Nephron (organoid): Measurements from ENCODE around the gene SLBP.

ENCODE experiments used
- H3K27ac Mint-ChIP-seq, 3 experiments: 2 replicates each; pipeline ENCODE4 v1.8.0; 2020; ENCODE audit warnings: mixed read lengths in 3 of 3, mild to moderate bottlenecking in 2 of 3, moderate library complexity in 1 of 3
- H3K27me3 Mint-ChIP-seq: 2 replicates; pipeline ENCODE4 v1.8.0; 2021; ENCODE audit warnings: low read depth, mild to moderate bottlenecking, moderate library complexity, mixed read lengths
- H3K36me3 Mint-ChIP-seq: 2 replicates; pipeline ENCODE4 v1.8.0; 2020; ENCODE audit warnings: low read depth, mixed read lengths
- H3K4me1 Mint-ChIP-seq: 2 replicates; pipeline ENCODE4 v1.8.0; 2020; ENCODE audit warnings: mixed read lengths
- H3K4me3 Mint-ChIP-seq, 3 experiments: 2 replicates each; pipeline ENCODE4 v1.8.0; 2020; ENCODE audit warnings: mild to moderate bottlenecking in 3 of 3, mixed read lengths in 3 of 3, moderate library complexity in 2 of 3
- H3K9me3 Mint-ChIP-seq: 2 replicates; pipeline ENCODE4 v1.8.0; 2020; ENCODE audit warnings: mixed read lengths
- TF ChIP-seq, protein P1 (sequence below), 3 experiments: fragments of 200-600 bp; sonication (generic); IDR thresholded peaks; one replicate each; pipeline ENCODE4 v1.5.0; 2021; ENCODE audit warnings: antibody characterized with exemption in 3 of 3; ENCODE audit not compliant: unreplicated experiment in 3 of 3

SLBP gene

DNA sequence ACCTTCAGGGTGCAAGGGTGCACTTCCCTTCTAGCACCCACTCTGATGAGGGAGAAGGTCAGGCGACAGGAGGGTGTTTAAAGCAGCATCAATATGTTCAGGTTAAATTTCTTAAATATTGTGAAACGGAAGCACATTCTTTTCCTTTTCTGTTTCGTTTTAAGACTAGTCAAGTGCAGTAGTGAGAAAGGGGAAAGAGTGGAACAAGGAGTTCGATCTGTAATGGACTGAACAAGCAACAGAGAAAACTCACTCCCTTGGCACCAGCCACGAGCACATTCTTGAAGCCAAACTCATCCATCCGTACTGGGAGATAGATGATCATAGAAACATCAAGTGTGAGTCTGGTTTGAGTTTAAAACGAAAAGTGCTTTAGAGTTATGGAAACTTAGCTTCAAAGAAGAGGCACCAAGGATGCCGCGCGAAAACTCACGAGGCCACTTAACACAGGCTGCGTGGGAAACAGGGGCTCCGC is 28.8 kb downstream of the SLBP start:
- H3K9me3 Mint-ChIP-seq, result no peaks in the 10 kb centered on the region
- H3K27ac Mint-ChIP-seq, result peak overlapping the region; percentile 81 to 92 (median 90)
- H3K4me3 Mint-ChIP-seq, result peak overlapping the region; percentile 83 to 93 (median 91)
- no peaks in the 10 kb centered on the region for H3K36me3 Mint-ChIP-seq
- TF ChIP-seq, protein P1, sequence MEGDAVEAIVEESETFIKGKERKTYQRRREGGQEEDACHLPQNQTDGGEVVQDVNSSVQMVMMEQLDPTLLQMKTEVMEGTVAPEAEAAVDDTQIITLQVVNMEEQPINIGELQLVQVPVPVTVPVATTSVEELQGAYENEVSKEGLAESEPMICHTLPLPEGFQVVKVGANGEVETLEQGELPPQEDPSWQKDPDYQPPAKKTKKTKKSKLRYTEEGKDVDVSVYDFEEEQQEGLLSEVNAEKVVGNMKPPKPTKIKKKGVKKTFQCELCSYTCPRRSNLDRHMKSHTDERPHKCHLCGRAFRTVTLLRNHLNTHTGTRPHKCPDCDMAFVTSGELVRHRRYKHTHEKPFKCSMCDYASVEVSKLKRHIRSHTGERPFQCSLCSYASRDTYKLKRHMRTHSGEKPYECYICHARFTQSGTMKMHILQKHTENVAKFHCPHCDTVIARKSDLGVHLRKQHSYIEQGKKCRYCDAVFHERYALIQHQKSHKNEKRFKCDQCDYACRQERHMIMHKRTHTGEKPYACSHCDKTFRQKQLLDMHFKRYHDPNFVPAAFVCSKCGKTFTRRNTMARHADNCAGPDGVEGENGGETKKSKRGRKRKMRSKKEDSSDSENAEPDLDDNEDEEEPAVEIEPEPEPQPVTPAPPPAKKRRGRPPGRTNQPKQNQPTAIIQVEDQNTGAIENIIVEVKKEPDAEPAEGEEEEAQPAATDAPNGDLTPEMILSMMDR (IDR thresholded peaks at IDR 0.05; ENCODE audit: unreplicated experiment in 3 of 3), result no peak
- peaks cover 12% of the 10 kb centered on the region for H3K27me3 Mint-ChIP-seq
- peaks cover 11% of the 10 kb centered on the region for H3K4me1 Mint-ChIP-seq

DNA sequence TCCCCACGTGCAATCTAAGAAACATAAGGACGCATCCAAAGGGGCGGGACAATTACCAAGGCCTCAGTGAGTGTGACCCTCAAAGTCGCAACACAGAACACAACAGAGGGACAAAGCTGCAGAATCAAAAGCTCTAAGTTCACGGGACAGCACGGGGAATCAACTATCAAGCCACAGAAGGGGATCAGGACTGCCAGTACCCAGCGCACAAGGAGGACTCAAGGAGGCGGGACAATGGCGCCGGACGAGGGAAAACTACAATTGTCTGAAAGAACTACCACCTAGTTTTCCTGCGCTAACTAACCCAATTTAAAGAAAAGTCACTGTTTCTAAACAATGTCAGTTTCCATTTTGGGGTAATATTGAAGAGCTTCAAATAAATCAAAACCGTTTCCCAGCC is 29.3 kb downstream of the SLBP start:
- Mint-ChIP-seq H3K4me3 (peak overlapping the region; percentile 83 to 93 (median 91)), H3K4me1 (peaks cover 11% of the 10 kb centered on the region), H3K36me3 (no peaks in the 10 kb centered on the region), H3K27ac (peak overlapping the region; percentile 81 to 92 (median 90)), H3K27me3 (peaks cover 12% of the 10 kb centered on the region), H3K9me3 (no peaks in the 10 kb centered on the region)
- TF ChIP-seq, protein P1 (IDR thresholded peaks at IDR 0.05; ENCODE audit: unreplicated experiment in 3 of 3), result no peak

DNA sequence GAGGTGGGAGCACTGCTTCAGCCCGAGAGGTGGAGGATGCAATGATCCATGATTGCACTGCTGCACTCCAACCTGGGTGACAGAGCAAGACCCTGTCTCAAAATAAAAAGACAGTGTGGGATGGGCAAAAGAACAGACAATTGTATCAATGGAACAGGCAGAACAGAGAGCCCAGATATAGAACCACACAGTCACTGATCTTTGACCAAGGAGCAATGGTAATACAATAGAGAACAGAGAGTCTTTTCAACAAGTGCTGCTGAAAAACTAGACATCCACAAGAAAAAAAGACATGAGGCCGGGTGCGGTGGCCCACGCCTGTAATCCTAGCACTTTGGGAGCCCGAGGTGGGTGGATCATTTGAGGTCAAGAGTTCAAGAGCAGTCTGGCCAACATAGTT is 33.9 kb downstream of the SLBP start:
- TF ChIP-seq, protein P1 (IDR thresholded peaks at IDR 0.05; ENCODE audit: unreplicated experiment in 3 of 3), result no peak
- Mint-ChIP-seq H3K9me3 (no peaks in the 10 kb centered on the region), H3K36me3 (no peaks in the 10 kb centered on the region), H3K27me3 (peaks cover 24% of the 10 kb centered on the region), H3K4me1 (peaks cover 7% of the 10 kb centered on the region), H3K4me3 (no peak overlapping the region), H3K27ac (no peak overlapping the region)

DNA sequence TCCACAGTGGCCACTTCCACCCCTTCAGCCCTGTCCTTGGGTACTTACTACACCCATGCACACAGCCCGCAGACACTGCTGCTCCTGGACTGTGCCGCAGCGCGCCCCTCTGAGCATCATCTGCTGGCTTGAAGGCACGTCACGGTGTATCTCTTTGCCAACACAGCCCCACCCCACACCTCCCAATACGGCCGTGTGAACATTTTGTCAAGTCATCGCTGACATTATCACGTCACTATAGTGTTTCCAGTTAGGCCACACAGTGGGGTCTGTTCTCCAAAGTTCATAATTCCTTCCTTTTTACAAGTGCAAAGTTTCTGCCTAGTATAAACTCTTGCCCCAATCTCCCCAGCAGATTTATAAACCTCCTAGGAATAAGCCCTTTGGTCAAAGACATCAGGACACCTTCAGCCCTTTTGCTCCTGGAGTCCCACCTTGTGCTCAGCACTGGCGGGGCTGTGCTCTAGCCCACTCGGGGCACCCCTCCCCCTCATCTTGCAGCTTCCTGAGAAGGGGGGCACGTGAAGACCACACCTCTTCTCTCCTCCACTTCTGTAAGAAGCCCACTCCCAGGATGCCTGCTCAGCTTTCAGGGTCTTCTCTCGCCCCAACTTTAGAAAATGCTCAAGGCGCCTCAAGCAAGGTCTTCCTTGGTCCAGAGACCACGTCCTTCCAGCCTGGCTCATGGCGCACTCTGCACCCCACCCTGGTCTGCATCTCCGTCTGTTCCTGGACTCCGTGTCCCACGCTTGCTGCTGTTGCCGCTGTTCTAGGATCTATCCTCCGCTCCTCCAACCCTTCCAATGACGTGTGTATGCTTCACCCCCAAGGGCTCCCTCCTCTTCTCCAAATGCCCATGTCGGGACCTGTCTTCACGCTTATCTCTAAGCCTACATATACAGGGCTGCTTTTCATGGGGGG is 35.3 kb downstream of the SLBP start:
- Mint-ChIP-seq H3K36me3 (no peaks in the 10 kb centered on the region), H3K27me3 (peaks cover 15% of the 10 kb centered on the region), H3K9me3 (no peaks in the 10 kb centered on the region), H3K4me1 (no peaks in the 10 kb centered on the region), H3K27ac (no peak overlapping the region), H3K4me3 (no peak overlapping the region)
- TF ChIP-seq, protein P1 (IDR thresholded peaks at IDR 0.05; ENCODE audit: unreplicated experiment in 3 of 3), result no peak

DNA sequence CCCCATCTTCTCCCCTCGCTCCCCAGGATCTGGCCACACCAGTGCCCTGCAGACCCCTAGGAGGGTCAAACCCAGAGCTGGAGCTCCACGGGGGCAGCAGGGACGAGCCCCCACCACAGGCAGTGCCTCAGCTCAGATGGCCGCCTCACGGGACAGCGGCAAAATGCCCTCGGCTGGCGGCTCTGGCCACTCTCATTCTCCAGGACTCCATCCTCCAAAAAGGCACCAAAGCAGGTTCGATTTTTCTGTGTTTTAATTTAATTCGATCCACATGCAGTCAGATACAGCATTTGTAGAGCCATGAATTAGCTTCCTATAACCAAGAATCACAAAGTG is 36.3 kb downstream of the SLBP start:
- Mint-ChIP-seq H3K4me3 (no peak overlapping the region), H3K27ac (no peak overlapping the region), H3K4me1 (no peaks in the 10 kb centered on the region), H3K27me3 (peaks cover 15% of the 10 kb centered on the region), H3K9me3 (no peaks in the 10 kb centered on the region), H3K36me3 (no peaks in the 10 kb centered on the region)
- TF ChIP-seq, protein P1 (IDR thresholded peaks at IDR 0.05; ENCODE audit: unreplicated experiment in 3 of 3), result no peak
